ENCODE measurements around the gene NANOS2. TPM values are rescaled to one million over a fixed set of nuclear protein-coding genes. Genes with fewer than 3 reads are reported as not detected.
"Not testable (repeated sequence)": the region's sequence is repeated elsewhere in the genome, so short reads cannot be mapped to it uniquely, and the experiment has no call there.

NANOS2 gene
- total and polyA plus RNA-seq, 4 donors = not detected

DNA sequence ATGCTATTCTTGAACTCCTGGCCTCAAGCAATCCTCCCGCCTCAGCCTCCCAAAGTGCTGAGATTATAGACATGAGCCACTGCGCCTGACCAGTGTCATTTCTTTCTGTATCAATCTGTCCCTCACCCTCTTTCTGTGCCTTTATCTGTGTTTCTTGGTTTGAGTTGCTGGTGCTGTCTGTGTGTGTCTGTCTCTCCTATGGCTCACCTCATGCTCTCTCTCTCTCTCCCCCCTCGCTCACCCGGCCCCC lies 38.5 kb downstream of the NANOS2 start:
- Histone ChIP-seq H3K27ac (ENCODE audit: low read depth in 1 of 2, low read length in 2 of 2) (no peak overlapping the region), H3K4me1 (ENCODE audit: control insufficient read depth in 1 of 2, insufficient read depth in 2 of 2, low read length in 2 of 2) (no peaks in the 10 kb centered on the region), H3K9me3 (ENCODE audit: control insufficient read depth, low read length) (no peaks in the 10 kb centered on the region), H3K36me3 (ENCODE audit: control insufficient read depth in 1 of 2, insufficient read depth in 2 of 2, low read length in 1 of 2) (no peaks in the 10 kb centered on the region), H3K4me3 (ENCODE audit: low read length in 2 of 2) (no peak overlapping the region), H3K27me3 (ENCODE audit: control insufficient read depth in 1 of 2, insufficient read depth in 2 of 2, low read length in 1 of 2) (no peaks in the 10 kb centered on the region)
- intact Hi-C loops (cut with DNase I) = no loop called here
- DNase-seq (no peak), ATAC-seq (ENCODE audit: low FRiP score) (no peak)
- 52 to 53% methylated on average over 4 of the region's 4 CpGs for WGBS, 2 donors

- intact Hi-C loops (cut with DNase I) = no loop called here
- WGBS, 2 donors = 88 to 91% methylated on average over 7 of the region's 7 CpGs
- H3K27me3 ChIP-seq (ENCODE audit: control insufficient read depth in 1 of 2, insufficient read depth in 2 of 2, low read length in 1 of 2) = no peaks in the 10 kb centered on the region
- DNase-seq = no peak
- no peak for ATAC-seq (ENCODE audit: low FRiP score)
- H3K4me1 ChIP-seq (ENCODE audit: control insufficient read depth in 1 of 2, insufficient read depth in 2 of 2, low read length in 2 of 2) = no peaks in the 10 kb centered on the region
- H3K27ac ChIP-seq (ENCODE audit: low read depth in 1 of 2, low read length in 2 of 2) = no peak overlapping the region
- H3K9me3 ChIP-seq (ENCODE audit: control insufficient read depth, low read length) = no peaks in the 10 kb centered on the region
- no peak overlapping the region for H3K4me3 ChIP-seq (ENCODE audit: low read length in 2 of 2)
- H3K36me3 ChIP-seq (ENCODE audit: control insufficient read depth in 1 of 2, insufficient read depth in 2 of 2, low read length in 1 of 2) = no peaks in the 10 kb centered on the region
Observed at GRCh38 chr19:45874620-45874966, 40.0 kb downstream of the NANOS2 start.

DNA sequence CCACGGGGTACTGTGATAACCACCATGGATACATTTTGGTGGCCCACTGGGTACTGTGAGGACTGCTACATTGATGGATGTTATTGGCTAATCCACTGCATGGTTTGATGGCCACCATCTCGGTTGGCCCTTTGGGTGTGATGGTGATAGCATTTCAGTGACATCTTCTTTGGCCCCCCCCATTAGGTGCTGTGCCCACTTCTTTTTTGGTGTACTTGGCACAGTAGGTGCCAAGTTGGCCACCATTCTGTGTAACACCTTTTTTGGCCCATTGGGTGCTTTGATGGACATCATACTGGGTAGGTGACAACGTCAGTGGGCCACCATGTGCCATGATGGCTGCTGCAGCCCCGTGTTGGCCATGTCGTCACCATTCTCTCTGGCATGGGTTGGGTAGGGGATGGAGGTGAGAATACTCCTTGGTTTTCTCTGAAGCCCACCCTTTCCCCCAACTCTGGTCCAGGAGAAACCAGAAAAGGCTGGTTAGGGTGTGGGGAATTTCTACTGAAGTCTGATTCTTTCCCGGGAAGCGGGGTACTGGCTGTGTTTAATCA lies 41.3 kb downstream of the NANOS2 start:
- DNase-seq = no peak
- Histone ChIP-seq H3K9me3 (ENCODE audit: control insufficient read depth, low read length) (no peaks in the 10 kb centered on the region), H3K27ac (ENCODE audit: low read depth in 1 of 2, low read length in 2 of 2) (no peak overlapping the region), H3K4me3 (ENCODE audit: low read length in 2 of 2) (no peak overlapping the region), H3K27me3 (ENCODE audit: control insufficient read depth in 1 of 2, insufficient read depth in 2 of 2, low read length in 1 of 2) (no peaks in the 10 kb centered on the region), H3K36me3 (ENCODE audit: control insufficient read depth in 1 of 2, insufficient read depth in 2 of 2, low read length in 1 of 2) (no peaks in the 10 kb centered on the region), H3K4me1 (ENCODE audit: control insufficient read depth in 1 of 2, insufficient read depth in 2 of 2, low read length in 2 of 2) (no peaks in the 10 kb centered on the region)
- intact Hi-C loops (cut with DNase I) = no loop called here
- 86 to 90% methylated on average over 7 of the region's 7 CpGs for WGBS, 2 donors
- ATAC-seq (ENCODE audit: low FRiP score) = no peak

- Histone ChIP-seq H3K27ac (ENCODE audit: low read depth in 1 of 2, low read length in 2 of 2) (no peak overlapping the region), H3K36me3 (ENCODE audit: control insufficient read depth in 1 of 2, insufficient read depth in 2 of 2, low read length in 1 of 2) (no peaks in the 10 kb centered on the region), H3K27me3 (ENCODE audit: control insufficient read depth in 1 of 2, insufficient read depth in 2 of 2, low read length in 1 of 2) (no peaks in the 10 kb centered on the region), H3K4me3 (ENCODE audit: low read length in 2 of 2) (no peak overlapping the region), H3K9me3 (ENCODE audit: control insufficient read depth, low read length) (no peaks in the 10 kb centered on the region), H3K4me1 (ENCODE audit: control insufficient read depth in 1 of 2, insufficient read depth in 2 of 2, low read length in 2 of 2) (no peaks in the 10 kb centered on the region)
- ATAC-seq (ENCODE audit: low FRiP score) = no peak
- no peak for DNase-seq
- intact Hi-C loops (cut with DNase I) = no loop called here
- WGBS, 2 donors = 90 to 94% methylated on average over 30 to 34 of the region's 34 CpGs
Observed at GRCh38 chr19:45872095-45872919, 42.3 kb downstream of the NANOS2 start.

DNA sequence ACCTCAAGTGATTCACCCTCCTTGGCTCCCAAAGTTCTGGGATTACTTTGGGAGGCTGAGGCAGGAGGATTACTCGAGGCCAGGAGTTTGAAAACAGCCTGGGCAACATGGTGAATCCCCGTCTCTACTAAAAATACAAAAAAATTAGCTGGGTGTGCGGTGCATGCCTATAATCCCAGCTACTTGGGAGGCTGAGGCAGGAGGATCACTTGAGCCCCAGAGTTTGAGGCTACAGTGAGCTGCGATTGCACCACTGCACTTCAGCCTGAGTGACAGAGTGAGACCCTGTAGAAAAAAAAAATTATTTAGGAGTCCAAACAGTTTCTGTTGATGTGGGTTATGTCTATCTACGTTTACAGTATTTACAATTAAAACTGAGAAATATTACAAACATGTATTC lies 43.8 kb downstream of the NANOS2 start:
- no peak overlapping the region for H3K4me3 ChIP-seq (ENCODE audit: low read length in 2 of 2)
- no peak overlapping the region for H3K27ac ChIP-seq (ENCODE audit: low read depth in 1 of 2, low read length in 2 of 2)
- DNase-seq (no peak), ATAC-seq (ENCODE audit: low FRiP score) (no peak)
- WGBS, 2 donors = 78 to 80% methylated on average over 5 of the region's 5 CpGs
- H3K36me3 ChIP-seq (ENCODE audit: control insufficient read depth in 1 of 2, insufficient read depth in 2 of 2, low read length in 1 of 2) = no peaks in the 10 kb centered on the region
- H3K9me3 ChIP-seq (ENCODE audit: control insufficient read depth, low read length) = no peaks in the 10 kb centered on the region
- H3K4me1 ChIP-seq (ENCODE audit: control insufficient read depth in 1 of 2, insufficient read depth in 2 of 2, low read length in 2 of 2) = no peaks in the 10 kb centered on the region
- intact Hi-C loops (cut with DNase I) = no loop called here
- H3K27me3 ChIP-seq (ENCODE audit: control insufficient read depth in 1 of 2, insufficient read depth in 2 of 2, low read length in 1 of 2) = no peaks in the 10 kb centered on the region

DNA sequence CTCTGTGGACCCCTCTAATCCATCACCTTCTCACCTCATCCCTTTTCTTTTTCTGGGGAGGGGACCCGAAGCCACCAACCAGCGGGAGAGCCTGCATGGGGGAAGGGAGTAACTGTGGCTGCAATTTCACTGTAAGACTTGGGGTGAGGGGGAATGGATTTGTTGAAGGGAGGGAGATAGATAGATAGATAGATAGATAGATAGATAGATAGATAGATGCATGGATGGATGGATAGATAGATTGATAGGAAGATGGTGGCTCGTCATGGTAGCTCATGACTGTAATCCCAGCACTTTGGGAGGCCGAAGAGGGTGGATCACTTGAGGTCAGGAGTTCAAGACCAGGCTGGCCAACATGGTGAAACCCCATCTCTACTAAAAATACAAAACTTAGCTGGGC lies 47.3 kb downstream of the NANOS2 start:
- intact Hi-C loops (cut with DNase I) = not testable (repeated sequence)

DNA sequence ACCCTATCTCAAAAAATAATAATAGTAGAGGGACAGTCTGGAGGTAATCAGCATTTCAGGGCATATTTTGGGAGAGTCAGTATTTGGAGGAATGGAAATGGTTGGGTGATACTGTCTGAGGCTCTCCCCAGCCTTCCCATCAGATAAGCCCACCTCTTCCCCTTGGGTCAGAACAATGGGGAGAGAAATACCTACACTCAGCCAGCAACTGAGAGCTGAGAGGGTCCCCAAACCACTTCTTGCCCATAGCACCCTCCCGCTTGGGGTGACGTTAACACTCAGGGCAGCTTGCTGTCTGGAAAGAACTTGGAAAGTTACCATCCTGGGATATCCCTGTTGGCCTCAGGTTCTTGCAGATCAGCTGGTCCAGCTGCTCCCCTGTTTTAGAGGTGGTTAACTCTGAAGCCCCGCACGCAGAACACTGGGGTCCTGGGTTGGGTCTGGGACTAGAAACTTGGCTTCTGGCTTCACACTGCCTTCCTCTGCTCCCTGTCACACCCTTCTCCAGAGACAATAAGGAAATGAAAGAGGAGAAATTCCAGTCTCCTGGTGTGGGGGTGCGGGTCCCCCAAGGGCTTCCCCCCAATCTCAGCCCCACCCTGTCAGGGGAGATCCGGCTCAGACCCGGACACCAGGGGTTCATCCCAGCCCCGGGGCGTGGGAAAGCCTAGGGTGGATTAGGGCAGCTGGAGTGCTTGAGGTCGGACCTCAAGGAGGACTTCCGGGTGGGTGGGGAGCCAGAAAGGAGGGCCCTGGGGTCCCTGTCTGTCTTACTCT lies 48.0 kb downstream of the NANOS2 start:
- no peak for ATAC-seq (ENCODE audit: low FRiP score)

More for the DNA sequence above, 47.3 kb downstream of the NANOS2 start:
- WGBS, 2 donors = 74 to 84% methylated on average over 2 to 4 of the region's 4 CpGs
- H3K4me1 ChIP-seq (ENCODE audit: control insufficient read depth in 1 of 2, insufficient read depth in 2 of 2, low read length in 2 of 2); DNase-seq; H3K27ac ChIP-seq (ENCODE audit: low read depth in 1 of 2, low read length in 2 of 2); H3K36me3 ChIP-seq (ENCODE audit: control insufficient read depth in 1 of 2, insufficient read depth in 2 of 2, low read length in 1 of 2); H3K9me3 ChIP-seq (ENCODE audit: control insufficient read depth, low read length); H3K4me3 ChIP-seq (ENCODE audit: low read length in 2 of 2); ATAC-seq (ENCODE audit: low FRiP score); H3K27me3 ChIP-seq (ENCODE audit: control insufficient read depth in 1 of 2, insufficient read depth in 2 of 2, low read length in 1 of 2): not testable (repeated sequence)

DNA sequence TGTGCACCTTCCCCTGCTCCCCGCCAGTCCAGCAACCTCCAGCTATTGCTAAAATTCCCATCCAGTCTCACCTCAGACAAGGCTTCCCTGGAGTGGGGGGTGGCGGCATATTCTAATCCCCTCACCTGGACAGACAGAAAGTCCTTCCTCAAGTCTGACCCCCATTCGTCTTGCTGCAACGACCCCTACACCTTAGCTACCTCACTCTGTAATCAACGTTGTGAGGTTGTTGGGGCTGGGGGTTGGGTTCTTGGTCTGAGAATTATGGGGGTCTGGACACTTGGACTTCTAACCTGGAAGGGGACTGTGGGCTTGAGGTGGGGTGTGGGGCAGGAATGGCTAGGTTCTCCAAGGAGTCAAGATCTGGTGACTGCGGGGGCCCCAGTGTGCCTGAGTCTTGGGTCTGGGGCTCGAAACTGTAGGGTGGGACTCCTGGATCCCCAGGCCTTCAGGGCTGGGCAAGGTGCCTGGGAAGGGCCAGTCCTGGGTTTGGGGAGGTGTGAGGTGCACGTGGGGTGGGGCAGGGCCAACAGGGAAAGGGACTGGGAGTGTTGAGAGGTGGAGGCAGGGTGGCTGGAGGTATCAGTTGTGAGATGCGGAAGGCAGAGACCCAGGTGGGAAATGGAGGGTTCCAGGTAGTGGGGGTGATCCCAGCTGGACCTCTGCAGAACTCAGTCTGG lies 49.2 kb downstream of the NANOS2 start:
- 63 to 68% methylated on average over 9 of the region's 9 CpGs for WGBS, 2 donors
- ATAC-seq (ENCODE audit: low FRiP score) = no peak
- intact Hi-C loops (cut with DNase I) = loop anchor here in 1 of 2 donors (2.0 kb wide), 1 partner anchor 65 kb away; no protein-coding TSS in a partner anchor
- DNase-seq = no peak
- Histone ChIP-seq H3K27ac (ENCODE audit: low read depth in 1 of 2, low read length in 2 of 2) (no peak overlapping the region), H3K4me1 (ENCODE audit: control insufficient read depth in 1 of 2, insufficient read depth in 2 of 2, low read length in 2 of 2) (no peaks in the 10 kb centered on the region), H3K27me3 (ENCODE audit: control insufficient read depth in 1 of 2, insufficient read depth in 2 of 2, low read length in 1 of 2) (no peaks in the 10 kb centered on the region), H3K4me3 (ENCODE audit: low read length in 2 of 2) (no peak overlapping the region), H3K36me3 (ENCODE audit: control insufficient read depth in 1 of 2, insufficient read depth in 2 of 2, low read length in 1 of 2) (no peaks in the 10 kb centered on the region), H3K9me3 (ENCODE audit: control insufficient read depth, low read length) (no peaks in the 10 kb centered on the region)

More for the DNA sequence above, 48.0 kb downstream of the NANOS2 start:
- intact Hi-C loops (cut with DNase I) = no loop called here
- H3K36me3 ChIP-seq (ENCODE audit: control insufficient read depth in 1 of 2, insufficient read depth in 2 of 2, low read length in 1 of 2) = no peaks in the 10 kb centered on the region
- H3K27ac ChIP-seq (ENCODE audit: low read depth in 1 of 2, low read length in 2 of 2) = no peak overlapping the region
- no peaks in the 10 kb centered on the region for H3K4me1 ChIP-seq (ENCODE audit: control insufficient read depth in 1 of 2, insufficient read depth in 2 of 2, low read length in 2 of 2)
- H3K4me3 ChIP-seq (ENCODE audit: low read length in 2 of 2) = no peak overlapping the region
- 68 to 70% methylated on average over 11 of the region's 11 CpGs for WGBS, 2 donors
- no peak for DNase-seq
- H3K9me3 ChIP-seq (ENCODE audit: control insufficient read depth, low read length) = no peaks in the 10 kb centered on the region
- H3K27me3 ChIP-seq (ENCODE audit: control insufficient read depth in 1 of 2, insufficient read depth in 2 of 2, low read length in 1 of 2) = no peaks in the 10 kb centered on the region
